GM21786 (cell line): Measurements from ENCODE around the gene PKD2.
A peak's percentile ranks its signal among the peaks of the same experiment; 100 is the strongest.
"Not testable (repeated sequence)": the region's sequence is repeated elsewhere in the genome, so short reads cannot be mapped to it uniquely, and the experiment has no call there.

Experiments
- ATAC-seq: cut with Tn5 transposase; IDR thresholded peaks from one replicate; pipeline ENCODE4 v1.9.1; 2021; ENCODE audit not compliant: unreplicated experiment

Gene PKD2

GRCh38 chr4:88025868-88026661 lies 18.6 kb downstream of the PKD2 start:
- ATAC-seq = not testable (repeated sequence)

GRCh38 chr4:88027611-88028608 lies 20.5 kb downstream of the PKD2 start:
- ATAC-seq = no peak

DNA sequence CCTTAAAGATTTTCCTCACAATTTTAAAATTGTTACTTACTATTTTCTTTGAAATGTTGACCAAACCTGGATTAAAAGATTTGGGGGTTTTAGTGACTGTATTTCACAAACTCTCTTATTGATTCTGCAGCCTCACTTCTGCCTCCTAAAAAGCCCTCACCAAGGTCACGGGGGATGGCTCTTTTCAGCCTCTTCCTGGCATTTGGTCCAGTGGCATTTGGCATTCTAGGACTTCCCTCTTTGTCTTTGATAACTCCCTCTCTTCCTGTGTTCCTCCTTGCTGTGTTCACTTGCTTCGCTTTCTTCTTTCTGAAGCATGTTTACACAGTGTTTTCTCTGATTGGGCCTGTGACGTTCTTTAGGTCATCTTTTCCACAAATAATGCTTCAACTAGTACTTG lies 21.5 kb downstream of the PKD2 start:
- ATAC-seq = no peak

GRCh38 chr4:88029556-88029955 lies 22.1 kb downstream of the PKD2 start:
- ATAC-seq = no peak

DNA sequence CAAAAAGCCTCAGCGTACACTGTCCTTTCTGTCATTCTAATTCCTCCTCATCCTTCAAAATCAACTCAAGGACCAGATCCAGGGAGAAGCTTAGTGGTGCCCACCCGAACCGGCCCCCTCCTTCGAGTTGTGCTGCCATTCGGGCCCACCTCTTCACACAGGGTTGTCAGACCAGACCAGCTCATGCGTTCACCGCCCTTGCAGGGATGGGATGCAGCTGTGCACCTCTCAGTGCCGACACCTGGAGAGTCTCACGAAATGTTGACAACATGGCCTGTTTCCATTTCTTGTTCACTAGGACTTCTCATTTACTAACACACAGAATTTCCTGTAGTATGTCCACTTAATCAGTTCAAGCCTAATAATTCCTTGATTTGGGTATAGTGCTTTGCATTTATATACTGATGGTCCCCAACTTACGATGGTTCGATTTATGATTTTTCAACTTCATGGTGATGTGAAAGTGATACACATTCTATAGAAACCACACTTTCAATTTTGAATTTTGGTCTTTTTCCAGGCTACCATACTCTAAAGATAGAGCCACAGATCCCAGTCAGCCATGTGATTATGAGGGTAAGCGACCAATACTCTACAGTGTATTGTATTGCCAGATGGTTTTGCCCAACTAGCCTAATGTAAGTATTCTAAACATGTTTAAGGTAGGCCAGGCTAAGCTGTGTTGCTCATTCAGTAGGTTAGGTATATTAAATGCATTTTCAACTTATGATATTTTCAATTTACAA lies 23.3 kb downstream of the PKD2 start:
- ATAC-seq = no peak

DNA sequence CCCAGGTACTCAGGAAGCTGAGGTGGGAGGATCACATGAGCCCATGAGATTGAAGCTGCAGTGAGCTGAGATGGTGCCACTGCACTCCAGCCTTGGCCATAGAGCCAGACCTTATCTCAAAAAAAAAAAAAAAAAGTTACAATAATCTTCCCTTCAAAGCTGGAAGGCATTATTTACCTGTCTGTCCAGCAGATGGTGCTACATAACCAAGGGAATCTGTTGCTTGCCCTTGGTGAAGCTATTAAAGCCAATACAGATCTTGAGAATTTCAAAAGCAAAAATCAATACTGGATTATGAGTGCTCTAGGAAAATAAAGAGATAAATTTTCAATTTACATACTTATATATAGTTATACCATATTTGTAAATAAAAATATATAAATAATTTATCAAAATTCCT lies 25.9 kb downstream of the PKD2 start:
- peak; percentile 58 for ATAC-seq

DNA sequence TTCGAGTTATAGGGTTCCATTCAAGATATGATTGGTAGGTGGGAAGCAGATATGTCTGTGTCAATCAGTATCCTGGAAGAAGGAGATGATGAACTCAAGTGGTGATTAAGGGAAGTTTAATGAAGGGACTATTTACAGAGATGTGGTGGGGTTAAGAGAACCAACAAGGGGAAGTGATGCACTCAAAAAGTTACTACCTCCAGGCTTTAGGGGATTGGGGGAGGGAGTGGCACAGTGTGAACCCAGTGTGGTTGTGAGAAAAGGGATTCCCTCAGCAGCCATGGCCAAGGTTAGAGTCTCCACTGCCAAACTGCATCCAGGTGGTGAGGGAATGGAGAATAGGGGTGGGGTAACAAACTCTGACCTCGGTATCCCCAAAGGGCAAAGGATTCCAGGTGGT lies 27.9 kb downstream of the PKD2 start:
- no peak for ATAC-seq

DNA sequence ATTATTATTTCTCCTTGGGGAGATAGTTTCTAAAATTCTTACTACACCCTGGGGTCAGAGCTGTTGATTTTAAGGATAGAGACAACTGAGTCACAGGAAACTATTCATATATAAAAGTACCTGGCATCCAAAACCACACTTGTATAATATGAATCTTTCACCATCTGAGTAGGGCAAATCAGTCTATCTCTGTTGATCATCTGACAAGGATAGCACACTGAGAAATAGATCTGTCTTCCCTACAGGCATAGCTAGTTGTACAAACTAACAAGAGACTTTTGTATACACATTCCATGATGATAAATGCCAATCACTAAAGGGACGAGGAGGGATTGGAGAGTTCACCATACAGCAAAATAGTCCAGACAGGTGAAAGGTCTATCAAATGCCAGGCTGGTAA lies 30.0 kb downstream of the PKD2 start:
- ATAC-seq = no peak

- no peak for ATAC-seq
These were observed 30.5 kb downstream of the PKD2 start for GRCh38 chr4:88037936-88038335.

GRCh38 chr4:88040707-88041106 lies 33.3 kb downstream of the PKD2 start:
- ATAC-seq = no peak

GRCh38 chr4:88041626-88042025 lies 34.2 kb downstream of the PKD2 start:
- ATAC-seq = no peak

GRCh38 chr4:88043001-88043400 lies 35.6 kb downstream of the PKD2 start:
- ATAC-seq = no peak

- ATAC-seq = no peak
These were observed 36.3 kb downstream of the PKD2 start for GRCh38 chr4:88043586-88044340.

- ATAC-seq = no peak
These were observed 37.6 kb downstream of the PKD2 start for GRCh38 chr4:88045021-88045420.

DNA sequence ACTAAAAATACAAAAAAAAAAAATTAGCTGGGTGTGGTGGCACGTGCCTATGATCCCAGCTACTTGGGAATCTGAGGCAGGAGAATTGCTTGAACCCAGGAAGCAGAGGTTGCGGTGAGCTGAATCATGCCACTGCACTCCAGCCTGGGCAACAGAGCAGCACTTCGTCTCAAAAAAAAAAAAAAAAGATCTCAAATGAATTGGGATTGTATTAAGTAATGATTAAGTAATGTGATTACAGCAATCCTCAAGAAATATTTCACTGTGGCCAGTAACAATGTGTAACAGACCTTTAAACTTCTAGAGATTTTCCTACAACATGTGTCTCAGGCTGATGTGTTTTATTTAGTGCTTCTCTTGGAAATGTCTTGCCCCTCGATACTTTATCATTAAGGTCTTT lies 46.8 kb downstream of the PKD2 start:
- ATAC-seq = no peak

GRCh38 chr4:88054901-88055300 lies 47.5 kb downstream of the PKD2 start:
- no peak for ATAC-seq

- ATAC-seq = no peak
These were observed 50.9 kb downstream of the PKD2 start for GRCh38 chr4:88058295-88058694.

GRCh38 chr4:88059766-88060165 lies 52.3 kb downstream of the PKD2 start:
- ATAC-seq = no peak

GRCh38 chr4:88060431-88060830 lies 53.0 kb downstream of the PKD2 start:
- ATAC-seq = no peak

- ATAC-seq = no peak
These were observed 54.9 kb downstream of the PKD2 start for GRCh38 chr4:88062311-88062710.

GRCh38 chr4:88062843-88063242 lies 55.4 kb downstream of the PKD2 start:
- ATAC-seq = no peak
